GM23248 (cell line): ENCODE data around the gene USP20.

Experiments
- EZH2 ChIP-seq: fragments of 200-600 bp; sonication (generic); IDR thresholded peaks from 2 replicates; pipeline ENCODE4 v1.6.1; 2018; ENCODE audit warnings: antibody characterized with exemption, mild to moderate bottlenecking; ENCODE audit not compliant: insufficient read depth, poor library complexity, severe bottlenecking
- EZH2phosphoT487 ChIP-seq: fragments of 200-600 bp; sonication (generic); IDR thresholded peaks from 2 replicates; pipeline ENCODE4 v1.6.1; 2018; ENCODE audit warnings: antibody characterized with exemption, moderate library complexity, mild to moderate bottlenecking, low read depth; ENCODE audit not compliant: insufficient read depth

GRCh38 chr9:129887334-129888292 is 52.4 kb downstream of the USP20 start:
- TF ChIP-seq EZH2 (no peak), EZH2phosphoT487 (no peak)
